Cerebellar cortex (tissue), 1 donor: ENCODE measurements around the gene VAT1L.
A peak's percentile ranks its signal among the peaks of the same experiment; 100 is the strongest.

Experiments
- DNase-seq: peaks from one replicate; pipeline ENCODE4 v3.0.0-alpha.2; 2015; ENCODE audit warnings: low spot score

Gene VAT1L

GRCh38 chr16:77782694-77783093 lies 5.7 kb upstream of the VAT1L start:
- DNase-seq, result no peak

GRCh38 chr16:77784441-77785372 lies 3.7 kb upstream of the VAT1L start:
- no peak for DNase-seq

- no peak for DNase-seq
Observed at GRCh38 chr16:77785373-77785764, 3.0 kb upstream of the VAT1L start.

GRCh38 chr16:77786186-77786847 lies 2.0 kb upstream of the VAT1L start:
- no peak for DNase-seq

- no peak for DNase-seq
Observed at GRCh38 chr16:77787452-77787851, 912 bp upstream of the VAT1L start.

DNA sequence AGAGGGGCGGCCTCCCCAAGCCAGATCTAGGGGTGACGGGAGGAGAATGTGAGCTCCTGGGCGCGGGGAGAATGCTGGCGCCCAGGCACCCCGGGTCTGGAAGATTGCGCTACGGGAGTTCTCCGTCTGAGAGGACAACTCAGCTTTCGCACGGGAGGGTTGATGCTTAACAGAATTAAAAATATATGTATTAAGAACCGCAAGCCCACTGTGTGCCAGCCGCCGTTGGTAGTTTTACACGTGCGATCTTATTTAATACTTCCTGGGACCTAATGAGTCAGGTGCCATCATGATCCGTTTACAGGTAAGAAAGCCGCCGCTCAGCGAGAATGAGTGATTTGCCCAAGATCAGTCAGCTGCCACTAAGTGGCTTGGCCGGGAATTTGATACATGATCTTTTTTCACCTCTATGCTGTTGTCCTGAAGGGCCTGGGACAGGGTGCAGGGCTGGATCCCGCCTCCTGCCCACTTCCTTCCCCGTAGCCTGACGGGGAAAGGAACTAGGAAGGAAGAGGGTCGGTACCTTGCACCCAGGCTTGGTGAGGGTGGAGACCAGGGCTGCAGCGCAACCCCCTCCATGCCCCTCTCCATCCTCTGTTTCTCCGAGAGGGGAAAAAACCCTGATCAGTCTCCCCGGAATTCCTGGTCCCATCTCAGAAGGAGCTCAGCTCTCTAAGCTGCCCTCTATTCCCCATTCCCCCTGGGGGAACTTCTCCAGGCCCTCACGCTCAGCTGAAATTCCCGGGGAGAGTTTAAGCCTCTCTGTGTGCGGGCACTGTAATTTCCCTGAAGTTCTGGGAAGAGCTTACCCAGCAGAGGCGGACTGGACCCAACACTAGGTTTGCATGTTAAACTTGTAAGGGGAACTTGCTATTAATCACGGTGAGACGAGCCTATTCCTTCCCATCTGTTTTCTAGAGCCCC lies 983 bp downstream of the VAT1L start:
- peak; percentile 44 for DNase-seq

DNA sequence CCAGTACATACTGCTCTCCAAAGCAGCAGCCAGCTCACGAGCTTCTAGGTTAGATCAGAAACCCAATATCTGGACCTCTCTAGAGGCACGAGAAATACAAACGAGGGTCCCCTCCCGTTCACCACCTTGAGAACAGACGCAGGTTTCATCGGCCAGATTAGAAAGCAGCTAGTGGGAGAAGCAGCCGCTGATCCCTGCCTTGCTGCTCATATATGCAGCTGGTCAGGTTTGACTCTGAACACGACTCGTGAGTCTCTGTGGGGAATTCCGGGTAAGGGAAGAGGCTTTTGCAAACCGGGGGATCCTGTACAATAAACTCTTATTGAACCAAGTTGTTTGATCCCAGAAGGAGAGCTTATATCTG lies 1.6 kb downstream of the VAT1L start:
- DNase-seq, result peak; percentile 54

GRCh38 chr16:77790912-77791311 lies 2.5 kb downstream of the VAT1L start:
- peak; percentile 22 for DNase-seq

GRCh38 chr16:77793417-77793816 lies 5.1 kb downstream of the VAT1L start:
- DNase-seq, result no peak

GRCh38 chr16:77794586-77794985 lies 6.2 kb downstream of the VAT1L start:
- no peak for DNase-seq

DNA sequence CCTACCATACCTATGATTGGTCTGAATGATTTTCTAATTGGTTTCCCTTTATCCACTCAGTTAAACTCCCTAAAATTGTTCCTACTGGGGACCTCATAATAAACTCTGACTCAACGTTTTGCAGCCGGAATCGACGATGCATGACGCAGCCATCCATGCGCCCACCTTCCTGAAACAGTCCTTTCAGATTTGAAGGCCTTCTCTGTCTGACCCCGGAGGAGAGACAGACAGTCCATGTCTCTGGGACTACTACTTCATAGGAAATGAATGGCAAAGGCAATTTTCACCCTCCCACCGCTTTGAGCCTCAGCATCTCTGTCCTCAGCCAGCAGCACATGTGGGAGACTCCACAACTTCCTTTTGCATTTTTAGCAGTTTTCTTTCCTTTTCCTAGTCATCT lies 13.5 kb downstream of the VAT1L start:
- DNase-seq, result no peak

DNA sequence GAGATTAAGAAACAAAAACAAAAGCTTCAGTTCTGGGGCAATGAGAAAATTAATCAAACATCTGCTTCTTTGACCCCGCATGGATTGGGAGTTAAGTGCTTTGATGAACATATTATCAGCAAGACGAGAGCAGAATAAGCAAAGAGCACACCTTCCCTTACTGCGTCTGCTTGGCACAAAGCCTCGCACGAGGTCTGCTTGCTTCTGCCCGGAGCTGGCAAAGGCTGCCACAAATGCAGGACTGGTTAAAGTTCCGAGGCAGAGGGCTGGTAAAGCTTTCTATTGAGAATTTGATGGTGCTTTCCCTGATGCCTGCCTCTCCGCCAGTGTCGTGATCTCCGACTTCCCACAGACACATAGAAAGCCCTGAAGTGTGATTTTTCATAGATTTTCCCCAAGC lies 17.0 kb downstream of the VAT1L start:
- peak; percentile 85 for DNase-seq

GRCh38 chr16:77807021-77807420 lies 18.7 kb downstream of the VAT1L start:
- no peak for DNase-seq

- no peak for DNase-seq
Observed at GRCh38 chr16:77812856-77813500, 24.6 kb downstream of the VAT1L start.

DNA sequence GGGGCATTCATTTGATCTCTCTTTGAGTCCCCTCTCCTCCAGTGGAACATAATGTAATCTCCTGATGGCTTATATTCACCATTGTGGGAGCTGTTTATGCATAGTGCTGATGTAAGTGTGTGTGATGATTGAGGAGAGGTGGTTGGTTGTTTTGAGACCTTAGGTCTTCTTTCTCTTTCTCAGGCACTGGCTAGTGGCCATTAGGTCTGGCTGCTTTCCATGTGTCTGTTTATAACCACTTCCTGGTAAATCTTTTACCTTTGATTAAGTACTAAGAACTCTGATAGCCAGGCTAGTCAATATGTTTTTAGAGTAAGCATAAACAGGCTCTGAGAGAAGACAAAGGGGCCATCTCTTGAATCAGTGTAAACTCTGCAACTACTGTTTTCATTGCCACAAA lies 27.9 kb downstream of the VAT1L start:
- DNase-seq, result no peak

DNA sequence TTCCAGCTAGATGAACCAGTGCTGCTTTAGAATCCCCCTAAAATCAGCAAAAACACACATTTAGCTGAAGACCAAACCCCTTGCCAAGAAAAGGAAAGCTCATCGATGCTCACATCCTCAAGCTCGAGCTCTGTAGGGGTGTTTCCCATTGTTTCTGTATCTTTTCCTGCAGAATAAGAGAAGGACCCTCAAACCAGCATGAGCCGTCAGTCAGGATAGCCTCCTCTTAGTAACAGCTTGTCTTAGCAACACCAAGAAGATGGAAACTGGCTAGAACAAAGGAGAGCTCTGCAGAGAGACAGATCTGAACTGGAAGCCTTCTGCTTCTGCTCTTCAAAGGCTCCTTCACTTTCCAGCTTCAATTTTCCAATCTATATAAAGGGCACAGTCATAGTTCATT lies 32.0 kb downstream of the VAT1L start:
- no peak for DNase-seq

GRCh38 chr16:77822661-77823060 lies 34.3 kb downstream of the VAT1L start:
- no peak for DNase-seq

DNA sequence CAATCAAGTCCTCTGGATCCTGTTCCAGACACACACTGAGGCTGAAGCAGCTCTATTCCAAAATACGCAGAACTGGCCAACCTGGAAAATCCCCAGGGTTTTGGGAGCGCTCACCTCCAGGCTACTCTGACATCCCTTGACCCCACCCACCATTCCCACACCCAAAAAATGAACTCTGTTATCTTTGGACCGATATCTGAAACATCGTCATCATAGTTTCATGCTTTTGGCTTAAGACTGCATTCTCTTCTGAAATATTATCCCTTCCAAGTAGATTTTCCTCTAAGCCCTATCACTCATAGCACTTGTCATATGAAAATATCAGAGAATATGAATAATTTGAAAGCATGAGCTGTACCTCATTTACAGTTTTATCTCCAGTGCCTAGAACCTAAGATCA lies 34.7 kb downstream of the VAT1L start:
- no peak for DNase-seq

DNA sequence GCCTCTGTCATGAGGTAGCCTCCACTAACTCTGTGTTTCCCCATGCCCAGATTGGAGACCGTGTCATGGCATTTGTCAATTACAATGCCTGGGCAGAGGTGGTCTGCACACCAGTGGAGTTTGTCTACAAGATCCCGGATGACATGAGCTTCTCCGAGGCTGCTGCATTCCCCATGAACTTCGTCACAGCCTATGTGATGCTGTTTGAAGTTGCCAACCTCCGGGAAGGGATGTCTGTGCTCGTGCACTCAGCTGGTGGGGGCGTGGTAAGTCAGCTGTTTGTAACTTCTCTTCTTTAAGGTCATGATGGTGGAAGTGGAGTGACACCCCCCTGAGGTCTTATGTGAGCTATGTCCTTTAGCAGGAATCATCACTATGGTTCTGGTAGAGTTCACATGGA lies 36.8 kb downstream of the VAT1L start:
- no peak for DNase-seq

- no peak for DNase-seq
Observed at GRCh38 chr16:77827032-77827431, 38.7 kb downstream of the VAT1L start.

GRCh38 chr16:77833921-77834634 lies 45.7 kb downstream of the VAT1L start:
- no peak for DNase-seq
